ENCODE measurements around the gene UBE4B. TPM values are rescaled to one million over a fixed set of nuclear protein-coding genes. Genes with fewer than 3 reads are reported as not detected.

Gene UBE4B
- total and polyA plus RNA-seq, 2 of the 13 experiments (the other 11 are each of a cell fraction or from before 2014, with no cell fraction given): 15.2 to 24.8 TPM

GRCh38 chr1:10032590-10033358 is at the start of gene UBE4B (continued):
- no peak for TF ChIP-seq ZNF333 (CRISPR knock-in tag; IDR thresholded peaks at IDR 0.05; ENCODE audit: borderline replicate concordance)
- TF ChIP-seq NFATC3 (CRISPR knock-in tag; IDR thresholded peaks at IDR 0.05): no peak
- peak; percentile 85 for TF ChIP-seq GMEB1 (CRISPR knock-in tag; IDR thresholded peaks at IDR 0.05; ENCODE audit: borderline replicate concordance)
- no peak for TF ChIP-seq MYNN (CRISPR knock-in tag; IDR thresholded peaks at IDR 0.05; ENCODE audit: low read depth)
- peak; percentile 71; the same call in 1 of the 2 replicates for TF ChIP-seq ZBTB7B (CRISPR knock-in tag; IDR thresholded peaks at IDR 0.05)
- TF ChIP-seq PHF8 (CRISPR knock-in tag; IDR thresholded peaks at IDR 0.05): peak; percentile 63
- TF ChIP-seq SIX1 (CRISPR knock-in tag; IDR thresholded peaks at IDR 0.05; ENCODE audit: borderline replicate concordance): no peak
- no peak; the same call in 1 of the 2 replicates for TF ChIP-seq ZSCAN20 (CRISPR knock-in tag; IDR thresholded peaks at IDR 0.05; ENCODE audit: borderline replicate concordance)
- TF ChIP-seq HMG20A (CRISPR knock-in tag; IDR thresholded peaks at IDR 0.05; ENCODE audit: borderline replicate concordance): no peak
- TF ChIP-seq ETV6 (CRISPR knock-in tag; conservative IDR thresholded peaks at IDR 0.05): no peak
- no peak for TF ChIP-seq ZBTB46 (CRISPR knock-in tag; IDR thresholded peaks at IDR 0.05; ENCODE audit: borderline replicate concordance)
- peak; percentile 57; the same call in 1 of the 2 replicates for TF ChIP-seq MEIS1 (CRISPR knock-in tag; IDR thresholded peaks at IDR 0.05; ENCODE audit: borderline replicate concordance)
- TF ChIP-seq ZMAT3 (CRISPR knock-in tag; conservative IDR thresholded peaks at IDR 0.05): no peak
- TF ChIP-seq ZNF260 (CRISPR knock-in tag; IDR thresholded peaks at IDR 0.05; ENCODE audit: borderline replicate concordance, low read depth): no peak
- no peak for TF ChIP-seq KMT2B (CRISPR knock-in tag; IDR thresholded peaks at IDR 0.05)
- no peak for TF ChIP-seq ZBTB20 (CRISPR knock-in tag; IDR thresholded peaks at IDR 0.05; ENCODE audit: borderline replicate concordance, low read depth)
- no peak for TF ChIP-seq ZBTB26 (CRISPR knock-in tag; IDR thresholded peaks at IDR 0.05; ENCODE audit: borderline replicate concordance)
- TF ChIP-seq GABPB1 (CRISPR knock-in tag; IDR thresholded peaks at IDR 0.05): peak; percentile 80; the same call in 1 of the 2 replicates
- no peak for TF ChIP-seq TOE1 (CRISPR knock-in tag; IDR thresholded peaks at IDR 0.05)
- peak; percentile 43; the same call in 1 of the 2 replicates for TF ChIP-seq IKZF5 (CRISPR knock-in tag; IDR thresholded peaks at IDR 0.05)
- peak; percentile 62; the same call in 1 of the 2 replicates for TF ChIP-seq ZNF574 (CRISPR knock-in tag; IDR thresholded peaks at IDR 0.05)

Data from HepG2 (cell line).